T-helper 2 cell treated with Interferon-gamma antibody and Interleukin-4, amounts not matched to agents 5 μg/mL and 100 μg/mL, for 36 hours (primary cell): ENCODE measurements around the gene ADGRG3.

ENCODE experiments used
- DNase-seq: peaks from one replicate; pipeline ENCODE4 v3.0.0; 2021; ENCODE audit warnings: low spot score
- H3K27ac Mint-ChIP-seq: one replicate; pipeline ENCODE4 v1.8.0; 2021; ENCODE audit warnings: mild to moderate bottlenecking, mixed read lengths
- H3K27me3 Mint-ChIP-seq: one replicate; pipeline ENCODE4 v1.8.0; 2021; ENCODE audit warnings: low read depth, mixed read lengths
- H3K36me3 Mint-ChIP-seq: one replicate; pipeline ENCODE4 v1.8.0; 2021; ENCODE audit warnings: low read depth, mixed read lengths
- H3K4me1 Mint-ChIP-seq: one replicate; pipeline ENCODE4 v1.8.0; 2021; ENCODE audit warnings: low read depth, mixed read lengths
- H3K4me3 Mint-ChIP-seq: one replicate; pipeline ENCODE4 v1.8.0; 2022; ENCODE audit warnings: mild to moderate bottlenecking, moderate library complexity, mixed read lengths
- H3K9me3 Mint-ChIP-seq: one replicate; pipeline ENCODE4 v1.8.0; 2021; ENCODE audit warnings: mixed read lengths

ADGRG3 gene

DNA sequence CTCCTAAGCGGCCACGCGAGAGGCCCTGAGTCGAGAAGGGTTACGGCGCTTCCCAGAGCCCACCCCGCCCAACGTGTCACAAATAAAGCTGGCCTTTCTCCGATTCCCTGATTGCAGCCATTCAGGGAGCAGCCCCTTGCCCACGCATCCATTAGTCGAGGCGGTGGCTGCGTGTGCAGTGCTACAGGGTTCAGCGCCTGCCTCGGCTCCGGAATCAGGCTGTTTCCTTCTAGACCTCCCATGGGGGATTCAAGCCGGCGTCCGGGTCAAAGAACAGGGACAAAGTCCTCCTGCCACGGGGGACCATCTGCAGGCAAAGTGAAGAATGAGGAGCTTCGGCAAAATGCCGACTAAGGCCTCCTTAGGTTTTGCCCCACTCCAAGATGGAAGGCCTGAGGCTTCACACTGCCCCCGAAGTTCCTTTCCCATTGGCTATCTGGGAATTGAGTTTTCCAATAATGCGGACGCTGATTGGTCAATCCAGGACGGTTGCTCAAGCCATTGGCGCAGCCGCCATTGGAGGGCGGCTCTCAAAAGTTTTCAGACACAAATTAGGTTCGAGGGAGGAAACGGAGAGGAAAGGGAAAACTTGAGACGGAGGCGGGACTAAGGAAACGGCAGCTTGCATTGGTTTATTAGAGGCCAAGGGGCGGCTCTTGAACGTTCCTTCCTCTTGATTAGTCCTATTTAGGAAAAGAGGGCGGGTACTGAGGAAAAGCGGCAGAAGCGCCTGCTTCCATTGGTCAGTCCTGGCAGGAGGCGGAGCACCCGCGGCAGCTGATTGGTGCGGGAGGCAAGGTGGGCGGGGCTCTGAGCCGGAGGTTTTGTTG is 67.0 kb downstream of the ADGRG3 start:
- Mint-ChIP-seq H3K4me3 (peak overlapping the region; percentile 96), H3K27me3 (no peaks in the 10 kb centered on the region), H3K27ac (peak overlapping the region; percentile 95), H3K9me3 (peaks cover 19% of the 10 kb centered on the region), H3K36me3 (peaks cover 13% of the 10 kb centered on the region), H3K4me1 (peaks cover 10% of the 10 kb centered on the region)
- DNase-seq, result peak; percentile 97

DNA sequence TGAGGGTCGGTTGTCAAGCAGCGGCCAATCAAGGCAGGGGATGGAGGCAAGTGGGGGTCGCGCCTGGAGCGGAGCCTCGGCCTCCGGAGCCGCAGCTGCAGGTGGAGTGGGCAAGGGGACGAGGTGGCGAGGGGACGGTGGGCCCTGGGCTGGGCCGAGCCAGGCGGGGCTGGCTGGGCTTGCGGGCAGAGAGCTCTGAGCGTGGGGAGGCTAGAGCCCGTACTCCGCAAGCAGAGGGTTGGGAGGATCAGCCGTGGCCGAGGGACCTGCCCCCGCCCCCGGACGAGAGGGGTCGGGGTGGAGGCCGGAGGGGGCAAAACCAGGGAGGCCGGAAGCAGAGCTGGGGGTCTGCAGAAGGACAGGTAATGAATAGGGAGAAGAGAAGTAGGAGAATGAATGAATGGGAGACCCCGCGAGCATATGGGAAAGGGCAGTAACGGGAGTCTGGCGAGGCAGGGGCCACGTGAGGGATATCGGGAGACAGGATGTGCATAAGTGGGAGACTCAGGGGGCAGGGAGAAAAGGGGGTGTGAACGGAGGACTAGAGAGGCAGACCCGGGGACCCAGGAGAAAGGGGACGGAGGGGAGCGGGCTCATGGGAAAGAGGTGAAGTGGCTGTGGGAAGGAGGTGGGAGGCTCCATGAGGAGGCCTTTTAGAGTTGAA is 67.8 kb downstream of the ADGRG3 start, which contains the start of gene KATNB1:
TSS of gene KATNB1 (plus strand) at position 16 of the 664 bp plus-strand sequence. CDS start 1,474 bp downstream, outside the sequence.
- H3K4me1 Mint-ChIP-seq, result peaks cover 10% of the 10 kb centered on the region
- no peaks in the 10 kb centered on the region for H3K27me3 Mint-ChIP-seq
- peak within 1 kb of the TSS; percentile 96 for H3K4me3 Mint-ChIP-seq
- H3K9me3 Mint-ChIP-seq, result peaks cover 19% of the 10 kb centered on the region
- peaks cover 13% of the 10 kb centered on the region for H3K36me3 Mint-ChIP-seq
- peak within 1 kb of the TSS; percentile 95 for H3K27ac Mint-ChIP-seq
- DNase-seq, result no peak

GRCh38 chr16:57736419-57737351 is 68.6 kb downstream of the ADGRG3 start:
- Mint-ChIP-seq H3K9me3 (peaks cover 14% of the 10 kb centered on the region), H3K27ac (peak overlapping the region; percentile 95), H3K27me3 (no peaks in the 10 kb centered on the region), H3K4me1 (peaks cover 10% of the 10 kb centered on the region), H3K36me3 (peaks cover 13% of the 10 kb centered on the region), H3K4me3 (peak overlapping the region; percentile 96)
- peak; percentile 42 for DNase-seq

- DNase-seq, result no peak
Observed at GRCh38 chr16:57738844-57739243, 70.7 kb downstream of the ADGRG3 start.

More at GRCh38 chr16:57738844-57739243, 70.7 kb downstream of the ADGRG3 start:
- H3K4me1 Mint-ChIP-seq, result peaks cover 10% of the 10 kb centered on the region
- peaks cover 4% of the 10 kb centered on the region for H3K36me3 Mint-ChIP-seq
- no peak overlapping the region for H3K4me3 Mint-ChIP-seq
- H3K9me3 Mint-ChIP-seq, result no peaks in the 10 kb centered on the region
- H3K27ac Mint-ChIP-seq, result no peak overlapping the region
- no peaks in the 10 kb centered on the region for H3K27me3 Mint-ChIP-seq
